ENCODE data around the gene FGF16.

The FGF16 gene

DNA sequence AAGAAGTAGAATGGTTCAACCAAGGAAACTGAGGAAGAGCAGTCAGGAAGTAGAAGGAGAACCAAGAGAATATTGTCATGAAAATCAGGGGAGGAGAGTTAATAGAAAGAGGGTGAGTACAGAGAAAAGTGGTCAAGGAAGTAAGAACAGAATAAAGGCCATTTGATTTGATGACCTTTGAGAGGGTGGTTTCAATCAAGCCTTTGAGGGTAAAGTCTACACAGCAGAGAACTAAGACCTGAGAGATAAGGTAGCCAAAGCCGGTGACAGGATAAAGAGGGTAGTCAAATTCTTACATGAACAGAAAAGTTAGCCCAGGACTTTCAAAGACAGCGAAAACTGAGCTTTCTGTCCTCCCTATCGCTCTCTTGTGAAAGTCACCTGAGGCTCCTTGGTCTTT is 34.6 kb upstream of the FGF16 start:
- TF ChIP-seq TAF1 (IDR thresholded peaks at IDR 0.05; ENCODE audit: low read depth) (no peak), FOXM1 (IDR thresholded peaks at IDR 0.05; ENCODE audit: borderline replicate concordance, low read depth) (no peak), NFIC (IDR thresholded peaks at IDR 0.05) (no peak), RAD21 (IDR thresholded peaks at IDR 0.05; ENCODE audit: low read depth) (no peak), TEAD4 (IDR thresholded peaks at IDR 0.05) (no peak), TCF12 (IDR thresholded peaks at IDR 0.05; ENCODE audit: low read depth) (no peak), ZBTB7A (IDR thresholded peaks at IDR 0.05; ENCODE audit: low read depth) (no peak), EP300 (IDR thresholded peaks at IDR 0.05; ENCODE audit: borderline replicate concordance) (no peak), YY1 (IDR thresholded peaks at IDR 0.05; ENCODE audit: low read depth) (no peak)
- TF ChIP-seq, protein P1, sequence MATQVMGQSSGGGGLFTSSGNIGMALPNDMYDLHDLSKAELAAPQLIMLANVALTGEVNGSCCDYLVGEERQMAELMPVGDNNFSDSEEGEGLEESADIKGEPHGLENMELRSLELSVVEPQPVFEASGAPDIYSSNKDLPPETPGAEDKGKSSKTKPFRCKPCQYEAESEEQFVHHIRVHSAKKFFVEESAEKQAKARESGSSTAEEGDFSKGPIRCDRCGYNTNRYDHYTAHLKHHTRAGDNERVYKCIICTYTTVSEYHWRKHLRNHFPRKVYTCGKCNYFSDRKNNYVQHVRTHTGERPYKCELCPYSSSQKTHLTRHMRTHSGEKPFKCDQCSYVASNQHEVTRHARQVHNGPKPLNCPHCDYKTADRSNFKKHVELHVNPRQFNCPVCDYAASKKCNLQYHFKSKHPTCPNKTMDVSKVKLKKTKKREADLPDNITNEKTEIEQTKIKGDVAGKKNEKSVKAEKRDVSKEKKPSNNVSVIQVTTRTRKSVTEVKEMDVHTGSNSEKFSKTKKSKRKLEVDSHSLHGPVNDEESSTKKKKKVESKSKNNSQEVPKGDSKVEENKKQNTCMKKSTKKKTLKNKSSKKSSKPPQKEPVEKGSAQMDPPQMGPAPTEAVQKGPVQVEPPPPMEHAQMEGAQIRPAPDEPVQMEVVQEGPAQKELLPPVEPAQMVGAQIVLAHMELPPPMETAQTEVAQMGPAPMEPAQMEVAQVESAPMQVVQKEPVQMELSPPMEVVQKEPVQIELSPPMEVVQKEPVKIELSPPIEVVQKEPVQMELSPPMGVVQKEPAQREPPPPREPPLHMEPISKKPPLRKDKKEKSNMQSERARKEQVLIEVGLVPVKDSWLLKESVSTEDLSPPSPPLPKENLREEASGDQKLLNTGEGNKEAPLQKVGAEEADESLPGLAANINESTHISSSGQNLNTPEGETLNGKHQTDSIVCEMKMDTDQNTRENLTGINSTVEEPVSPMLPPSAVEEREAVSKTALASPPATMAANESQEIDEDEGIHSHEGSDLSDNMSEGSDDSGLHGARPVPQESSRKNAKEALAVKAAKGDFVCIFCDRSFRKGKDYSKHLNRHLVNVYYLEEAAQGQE (IDR thresholded peaks at IDR 0.05; ENCODE audit: low read depth) = no peak
- TF ChIP-seq, protein P2, sequence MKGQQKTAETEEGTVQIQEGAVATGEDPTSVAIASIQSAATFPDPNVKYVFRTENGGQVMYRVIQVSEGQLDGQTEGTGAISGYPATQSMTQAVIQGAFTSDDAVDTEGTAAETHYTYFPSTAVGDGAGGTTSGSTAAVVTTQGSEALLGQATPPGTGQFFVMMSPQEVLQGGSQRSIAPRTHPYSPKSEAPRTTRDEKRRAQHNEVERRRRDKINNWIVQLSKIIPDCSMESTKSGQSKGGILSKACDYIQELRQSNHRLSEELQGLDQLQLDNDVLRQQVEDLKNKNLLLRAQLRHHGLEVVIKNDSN (IDR thresholded peaks at IDR 0.05) = no peak
- TF ChIP-seq, protein P3, sequence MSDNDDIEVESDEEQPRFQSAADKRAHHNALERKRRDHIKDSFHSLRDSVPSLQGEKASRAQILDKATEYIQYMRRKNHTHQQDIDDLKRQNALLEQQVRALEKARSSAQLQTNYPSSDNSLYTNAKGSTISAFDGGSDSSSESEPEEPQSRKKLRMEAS (IDR thresholded peaks at IDR 0.05) = no peak

DNA sequence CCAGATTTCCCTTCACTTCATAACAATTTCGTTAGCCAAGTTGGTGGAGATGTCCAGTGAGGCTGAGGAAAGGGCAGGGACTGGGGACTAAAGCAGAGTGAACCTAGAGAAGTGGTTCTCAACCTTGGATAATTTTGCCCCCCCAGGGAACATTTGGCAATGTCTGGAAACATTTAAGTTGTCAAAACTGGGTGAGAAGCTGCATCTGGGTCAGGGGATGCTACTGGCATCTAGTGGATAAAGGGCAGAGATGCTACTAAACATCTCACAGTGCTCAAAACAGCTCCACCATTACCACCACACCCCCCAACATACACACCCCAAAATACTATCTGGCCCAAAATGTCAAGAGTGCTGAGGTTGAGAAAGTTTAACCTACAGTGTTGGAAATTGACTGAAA is 32.0 kb upstream of the FGF16 start:
- TF ChIP-seq EGR1 (IDR thresholded peaks at IDR 0.05) = no peak
- TF ChIP-seq FOXM1 (IDR thresholded peaks at IDR 0.05; ENCODE audit: borderline replicate concordance, low read depth) = no peak
- no peak for TF ChIP-seq YY1 (IDR thresholded peaks at IDR 0.05; ENCODE audit: low read depth)
- no peak for TF ChIP-seq TAF1 (IDR thresholded peaks at IDR 0.05; ENCODE audit: low read depth)
- TF ChIP-seq NFIC (IDR thresholded peaks at IDR 0.05) = no peak
- no peak for TF ChIP-seq CREB1 (IDR thresholded peaks at IDR 0.05; ENCODE audit: low read depth)
- no peak for TF ChIP-seq TEAD4 (IDR thresholded peaks at IDR 0.05)
- no peak for TF ChIP-seq CEBPB (IDR thresholded peaks at IDR 0.05)
- TF ChIP-seq, protein P3 (IDR thresholded peaks at IDR 0.05) = no peak
- TF ChIP-seq EP300 (IDR thresholded peaks at IDR 0.05; ENCODE audit: borderline replicate concordance) = no peak
- no peak for TF ChIP-seq TCF12 (IDR thresholded peaks at IDR 0.05; ENCODE audit: low read depth)
- no peak for TF ChIP-seq ZBTB7A (IDR thresholded peaks at IDR 0.05; ENCODE audit: low read depth)
- TF ChIP-seq, protein P2 (IDR thresholded peaks at IDR 0.05) = no peak
- no peak for TF ChIP-seq RAD21 (IDR thresholded peaks at IDR 0.05; ENCODE audit: low read depth)
- TF ChIP-seq, protein P1 (IDR thresholded peaks at IDR 0.05; ENCODE audit: low read depth) = no peak

DNA sequence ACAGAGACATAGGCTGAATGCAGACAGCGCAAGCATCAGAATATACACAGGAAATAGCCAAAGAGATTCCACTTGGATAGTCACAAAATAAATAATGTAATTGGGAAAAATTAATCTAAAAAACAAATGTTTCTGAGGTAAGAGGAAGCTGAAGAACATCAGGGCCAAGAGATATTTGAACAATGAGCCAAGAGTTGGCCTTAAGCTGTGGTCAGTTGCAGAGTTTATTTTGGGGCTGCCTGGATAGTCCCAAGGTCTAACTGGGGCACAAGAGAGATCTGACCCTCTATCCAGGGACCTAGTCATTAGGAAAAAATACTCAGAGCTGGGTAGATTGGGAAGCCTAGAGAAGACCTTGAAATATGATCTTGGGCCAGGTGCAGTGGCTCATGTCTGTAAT is 31.3 kb upstream of the FGF16 start:
- TF ChIP-seq TEAD4 (IDR thresholded peaks at IDR 0.05) (no peak), FOXM1 (IDR thresholded peaks at IDR 0.05; ENCODE audit: borderline replicate concordance, low read depth) (no peak), RAD21 (IDR thresholded peaks at IDR 0.05; ENCODE audit: low read depth) (no peak), CEBPB (IDR thresholded peaks at IDR 0.05) (no peak), EGR1 (IDR thresholded peaks at IDR 0.05) (no peak), EP300 (IDR thresholded peaks at IDR 0.05; ENCODE audit: borderline replicate concordance) (no peak)
- TF ChIP-seq, protein P1 (IDR thresholded peaks at IDR 0.05; ENCODE audit: low read depth) = no peak

DNA sequence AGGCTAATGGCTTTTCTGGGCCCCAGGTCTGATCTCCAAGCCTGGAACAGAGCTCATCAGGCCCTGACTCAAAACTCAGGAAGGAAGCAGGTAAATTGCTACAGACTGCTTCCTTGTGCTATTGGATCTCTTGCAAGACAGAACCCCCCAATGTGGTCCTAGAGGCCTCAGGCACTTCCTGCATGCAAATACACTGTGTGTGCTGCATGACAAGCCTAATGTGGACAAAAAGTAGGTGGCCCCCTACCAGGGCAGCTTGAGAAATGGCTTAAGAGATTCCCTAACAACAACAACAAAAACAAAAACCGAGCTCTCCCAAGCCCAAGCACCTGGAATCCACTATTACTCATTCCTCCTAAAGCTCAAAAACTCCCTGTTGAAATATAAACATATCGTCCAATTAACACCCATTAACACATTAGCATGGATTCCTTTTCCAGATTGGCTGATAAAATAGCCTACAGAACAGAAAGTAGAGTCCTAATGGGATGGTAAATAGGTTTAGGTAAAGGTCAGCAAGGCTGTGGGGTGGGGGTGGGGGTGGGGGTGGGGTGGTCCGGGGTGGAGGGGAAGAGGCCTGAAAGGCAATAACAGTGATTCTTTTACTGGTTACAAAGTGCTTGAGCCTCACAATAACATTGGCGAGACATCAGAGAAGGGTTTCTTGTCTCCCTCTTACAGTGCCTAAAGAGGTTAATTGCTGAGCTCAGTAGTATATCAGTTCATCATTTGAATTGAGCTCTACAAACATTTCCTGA is 24.1 kb upstream of the FGF16 start:
- TF ChIP-seq ZBTB7A (IDR thresholded peaks at IDR 0.05; ENCODE audit: low read depth) (no peak), TAF1 (IDR thresholded peaks at IDR 0.05; ENCODE audit: low read depth) (no peak), EP300 (IDR thresholded peaks at IDR 0.05; ENCODE audit: borderline replicate concordance) (no peak)
- TF ChIP-seq, protein P2 (IDR thresholded peaks at IDR 0.05) = no peak
